Spleen (tissue), 11 donors: ENCODE data around the gene TAF3. TPM values are rescaled to one million over a fixed set of nuclear protein-coding genes. Genes with fewer than 3 reads are reported as not detected.
A peak's percentile ranks its signal among the peaks of the same experiment; 100 is the strongest.

Experiments used
- DNase-seq: peaks from one replicate; pipeline ENCODE4 v3.0.0-alpha.2; 2020
- H3K27ac ChIP-seq, 8 donors: fragments of 200-600 bp; sonication (generic) in 7 of 8; 1 replicate in 4 of 8; 2 replicates in 4 of 8; pipeline versions ENCODE4 v1.5.0 to v1.8.0; 2016 to 2021; ENCODE audit warnings: inconsistent platforms in 4 of 8, mild to moderate bottlenecking in 4 of 8, moderate library complexity in 1 of 8
- H3K27me3 ChIP-seq, 7 donors: fragments of 200-600 bp; sonication (generic) in 6 of 7; replicated peaks in 1 of 7; 1 replicate in 4 of 7; 2 replicates in 3 of 7; pipeline versions ENCODE4 v1.5.0 to v1.8.0; 2016 to 2021; ENCODE audit warnings: inconsistent platforms in 3 of 7, mild to moderate bottlenecking in 1 of 7
- H3K36me3 ChIP-seq, 6 donors: fragments of 200-600 bp; sonication (generic) in 5 of 6; 1 replicate in 4 of 6; 2 replicates in 2 of 6; pipeline versions ENCODE4 v1.5.0 to v1.8.0; 2016 to 2021; ENCODE audit warnings: inconsistent platforms in 2 of 6
- H3K4me1 ChIP-seq, 6 donors: fragments of 200-600 bp; sonication (generic) in 5 of 6; 1 replicate in 3 of 6; 2 replicates in 3 of 6; pipeline versions ENCODE4 v1.5.0 to v1.8.0; 2016 to 2021; ENCODE audit warnings: inconsistent platforms in 3 of 6
- H3K4me3 ChIP-seq, 8 donors: fragments of 200-600 bp; sonication (generic) in 7 of 8; 1 replicate in 4 of 8; 2 replicates in 4 of 8; pipeline versions ENCODE4 v1.5.0 to v1.8.0; 2016 to 2021; ENCODE audit warnings: inconsistent platforms in 4 of 8, mild to moderate bottlenecking in 4 of 8, moderate library complexity in 2 of 8
- H3K9me3 ChIP-seq, 8 donors: fragments of 200-600 bp; sonication (generic) in 7 of 8; 1 replicate in 4 of 8; 2 replicates in 4 of 8; pipeline versions ENCODE4 v1.5.0 to v1.8.0; 2016 to 2021; ENCODE audit warnings: inconsistent platforms in 4 of 8
- POLR2A ChIP-seq, 3 donors: fragments of 450-650 bp; IDR thresholded peaks; one replicate each; pipeline ENCODE4 v1.5.1; 2017; ENCODE audit warnings: antibody characterized with exemption in 3 of 3, mild to moderate bottlenecking in 1 of 3
- POLR2AphosphoS5 ChIP-seq, 3 donors: sonication (generic); formaldehyde crosslinking; IDR thresholded peaks; one replicate each; pipeline ENCODE4 v1.5.1; 2017; ENCODE audit warnings: antibody characterized with exemption in 3 of 3
- WGBS, 5 donors: extraction: QIAGEN DNeasy Blood & Tissue Kit in 3 of 5; methylation state at CpG; one replicate each; pipeline versions ENCODE4 v1.1.5 to v1.1.7; 2013 to 2018; 5-methylcytosine and 5-hydroxymethylcytosine counted together
- intact Hi-C: fragments of 100-400 bp; cut with DNase I; formaldehyde crosslinking; loops from one replicate; pipeline ENCODE4 v1.15.0; 2023; ENCODE audit warnings: low total_unique reads
- polyA plus RNA-seq, 3 donors: library from polyadenylated mRNA; stranded (reverse); fragments of 200-250 nt; gene quantifications; one replicate each; pipeline ENCODE4 v1.2.1, GENCODE V29; 2013
- total RNA-seq, 7 donors: library from RNA; depleted of rRNA in 3 of 7; stranded (reverse); fragments of >200 nt in 3 of 7; fragmentation: NEBNext Ultra II Directional in 4 of 7; extraction: Animal tissue kit (Norgen Biotek cat#: 25700) in 4 of 7; gene quantifications; one replicate each; pipeline versions ENCODE4 v1.1.0 to v1.2.1, GENCODE V29; 2016 to 2021
- TF ChIP-seq, protein P1 (sequence below), 11 experiments: fragments of 200-600 bp in 7 of 11; fragments of 450-650 bp in 4 of 11; sonication (generic) in 4 of 11; IDR thresholded peaks in 8 of 11; conservative IDR thresholded peaks in 3 of 11; 1 replicate in 7 of 11; 2 replicates in 4 of 11; pipeline versions ENCODE4 v1.4.0 to v1.8.0; 2016 to 2021; ENCODE audit warnings: antibody characterized with exemption in 11 of 11, inconsistent platforms in 4 of 11, mild to moderate bottlenecking in 1 of 11
- donor health status: healthy with polysubstance abuse.
- donor health status: DM: no; HTN: no; CAD: no; lungs with moderate emphysema.
- donor health status: DM: no; HTN: no; CAD: no.
- donor health status: Bipolar disorder and iron deficiency.
- donor health status: healthy.
- donor health status: DM: no; HTN: no; CAD: no.
- donor health status: DM: yes; HTN: yes; CAD: no.

TAF3 gene
- total and polyA plus RNA-seq, 10 donors: 2.7 to 13.0 (median 9.8) TPM

DNA sequence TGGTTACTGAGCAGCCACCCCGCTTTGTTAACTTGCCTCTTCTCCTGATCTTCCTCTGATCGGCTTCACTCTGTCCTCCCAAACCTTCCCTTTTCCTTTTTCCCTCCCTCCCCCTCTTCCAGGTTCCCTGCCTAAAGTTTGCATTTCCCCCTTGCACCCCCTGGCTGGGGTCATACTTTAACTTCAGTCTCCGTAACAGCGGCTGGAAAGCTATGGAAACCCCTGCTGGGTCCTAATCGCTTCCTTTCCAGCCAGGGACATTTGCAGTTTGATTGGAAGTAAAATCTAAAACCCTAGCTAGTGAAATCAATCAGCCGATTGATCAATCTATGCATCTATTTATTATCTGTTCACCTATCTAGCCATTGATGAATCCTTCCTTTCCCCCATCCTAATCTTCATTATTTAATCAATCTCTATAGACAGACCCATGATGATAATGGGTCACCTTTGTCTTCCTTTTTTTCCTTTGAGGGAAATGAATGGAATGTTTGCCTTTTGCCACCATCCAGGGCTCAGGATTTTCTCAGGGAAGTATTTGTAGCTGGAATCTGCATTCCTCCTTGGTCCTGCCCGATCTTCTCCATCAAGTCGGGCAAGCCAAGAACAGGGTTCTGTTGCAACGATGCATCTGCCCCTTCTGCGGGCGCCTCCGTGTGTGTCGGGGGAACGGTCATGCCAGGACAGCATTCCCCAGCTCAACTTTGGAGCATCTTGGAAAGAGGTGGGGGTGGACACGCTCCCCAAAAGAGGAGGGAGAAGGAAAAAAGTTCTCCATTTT is 245.0 kb downstream of the TAF3 start:
- 75 to 90% (median 81%) methylated on average over 15 of the region's 15 CpGs for WGBS, 5 donors
- intact Hi-C loops: no loop called here
- Histone ChIP-seq H3K4me3 (no peak overlapping the region), H3K27ac (peak overlapping the region in 3 of 8 donors; percentile 11 to 89 (median 85)), H3K36me3 (peaks cover 0 to 31% (median 0%) of the 10 kb centered on the region in 6 donors), H3K9me3 (no peaks in the 10 kb centered on the region), H3K27me3 (peaks cover 0 to 57% (median 0%) of the 10 kb centered on the region in 7 donors), H3K4me1 (peaks cover 14 to 92% (median 56%) of the 10 kb centered on the region in 6 donors)
- DNase-seq: no peak
- TF ChIP-seq POLR2AphosphoS5 (IDR thresholded peaks at IDR 0.05) (no peak), POLR2A (IDR thresholded peaks at IDR 0.05) (no peak)
- TF ChIP-seq, protein P1, sequence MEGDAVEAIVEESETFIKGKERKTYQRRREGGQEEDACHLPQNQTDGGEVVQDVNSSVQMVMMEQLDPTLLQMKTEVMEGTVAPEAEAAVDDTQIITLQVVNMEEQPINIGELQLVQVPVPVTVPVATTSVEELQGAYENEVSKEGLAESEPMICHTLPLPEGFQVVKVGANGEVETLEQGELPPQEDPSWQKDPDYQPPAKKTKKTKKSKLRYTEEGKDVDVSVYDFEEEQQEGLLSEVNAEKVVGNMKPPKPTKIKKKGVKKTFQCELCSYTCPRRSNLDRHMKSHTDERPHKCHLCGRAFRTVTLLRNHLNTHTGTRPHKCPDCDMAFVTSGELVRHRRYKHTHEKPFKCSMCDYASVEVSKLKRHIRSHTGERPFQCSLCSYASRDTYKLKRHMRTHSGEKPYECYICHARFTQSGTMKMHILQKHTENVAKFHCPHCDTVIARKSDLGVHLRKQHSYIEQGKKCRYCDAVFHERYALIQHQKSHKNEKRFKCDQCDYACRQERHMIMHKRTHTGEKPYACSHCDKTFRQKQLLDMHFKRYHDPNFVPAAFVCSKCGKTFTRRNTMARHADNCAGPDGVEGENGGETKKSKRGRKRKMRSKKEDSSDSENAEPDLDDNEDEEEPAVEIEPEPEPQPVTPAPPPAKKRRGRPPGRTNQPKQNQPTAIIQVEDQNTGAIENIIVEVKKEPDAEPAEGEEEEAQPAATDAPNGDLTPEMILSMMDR (IDR thresholded peaks at IDR 0.05 in 8 of 11, conservative IDR thresholded peaks at IDR 0.05 in 3 of 11): no peak

DNA sequence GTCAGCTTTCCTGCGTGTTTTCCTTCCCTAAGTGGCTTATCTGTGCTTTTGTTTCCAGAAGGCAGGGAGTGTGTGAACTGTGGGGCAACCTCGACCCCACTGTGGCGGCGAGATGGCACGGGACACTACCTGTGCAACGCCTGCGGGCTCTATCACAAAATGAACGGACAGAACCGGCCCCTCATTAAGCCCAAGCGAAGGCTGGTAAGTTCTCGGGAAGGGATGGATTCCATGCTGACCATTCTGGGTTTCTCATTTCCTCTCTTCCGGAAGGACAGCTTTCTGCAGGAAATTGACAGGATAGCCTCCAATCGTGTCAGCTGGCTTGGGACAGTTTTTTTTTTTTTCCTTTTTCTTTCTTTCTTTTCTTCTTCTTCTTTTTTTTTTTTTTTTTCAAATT is 245.6 kb downstream of the TAF3 start:
- Histone ChIP-seq H3K27ac (peak overlapping the region in 3 of 8 donors; percentile 1 to 30 (median 11)), H3K9me3 (no peaks in the 10 kb centered on the region), H3K4me1 (peaks cover 14 to 92% (median 51%) of the 10 kb centered on the region in 6 donors), H3K4me3 (no peak overlapping the region), H3K27me3 (peaks cover 0 to 51% (median 0%) of the 10 kb centered on the region in 7 donors), H3K36me3 (peaks cover 0 to 31% (median 0%) of the 10 kb centered on the region in 6 donors)
- 67 to 74% (median 71%) methylated on average over 13 of the region's 13 CpGs for WGBS, 5 donors
- intact Hi-C loops: no loop called here
- TF ChIP-seq POLR2AphosphoS5 (IDR thresholded peaks at IDR 0.05): peak in 1 of 3 donors; percentile 36
- TF ChIP-seq, protein P1 (IDR thresholded peaks at IDR 0.05 in 8 of 11, conservative IDR thresholded peaks at IDR 0.05 in 3 of 11): no peak
- no peak for TF ChIP-seq POLR2A (IDR thresholded peaks at IDR 0.05)
- DNase-seq: no peak

DNA sequence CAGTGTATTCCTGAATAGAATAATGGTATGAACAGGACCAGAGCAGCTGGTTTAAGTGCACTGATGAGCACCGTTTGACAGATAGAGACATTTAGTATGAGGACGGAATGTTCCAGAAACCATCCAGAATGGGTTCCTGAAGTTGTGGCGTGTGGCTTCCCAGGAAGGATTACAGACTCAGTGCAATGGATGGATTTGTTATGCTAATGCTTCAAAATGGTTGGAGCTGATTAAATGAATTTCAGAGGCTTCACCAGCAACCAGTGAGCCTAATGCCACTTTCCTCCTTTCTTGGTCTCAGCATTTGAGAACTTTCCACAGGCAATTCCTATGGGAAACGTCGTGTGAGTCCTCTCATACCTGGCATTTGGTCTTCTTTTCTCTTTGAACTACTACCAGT is 246.1 kb downstream of the TAF3 start:
- TF ChIP-seq, protein P1 (IDR thresholded peaks at IDR 0.05 in 8 of 11, conservative IDR thresholded peaks at IDR 0.05 in 3 of 11): no peak
- TF ChIP-seq POLR2AphosphoS5 (IDR thresholded peaks at IDR 0.05) (no peak), POLR2A (IDR thresholded peaks at IDR 0.05) (no peak)
- no peak overlapping the region for H3K4me3 ChIP-seq
- H3K36me3 ChIP-seq: peaks cover 0 to 35% (median 0%) of the 10 kb centered on the region in 6 donors
- no peaks in the 10 kb centered on the region for H3K9me3 ChIP-seq
- intact Hi-C loops: no loop called here
- 58 to 74% (median 66%) methylated on average over 5 of the region's 5 CpGs for WGBS, 5 donors
- H3K4me1 ChIP-seq: peaks cover 9 to 89% (median 46%) of the 10 kb centered on the region in 6 donors
- peak overlapping the region in 2 of 8 donors; percentile 1 to 12 for H3K27ac ChIP-seq
- peaks cover 0 to 46% (median 0%) of the 10 kb centered on the region in 7 donors for H3K27me3 ChIP-seq
- DNase-seq: no peak

DNA sequence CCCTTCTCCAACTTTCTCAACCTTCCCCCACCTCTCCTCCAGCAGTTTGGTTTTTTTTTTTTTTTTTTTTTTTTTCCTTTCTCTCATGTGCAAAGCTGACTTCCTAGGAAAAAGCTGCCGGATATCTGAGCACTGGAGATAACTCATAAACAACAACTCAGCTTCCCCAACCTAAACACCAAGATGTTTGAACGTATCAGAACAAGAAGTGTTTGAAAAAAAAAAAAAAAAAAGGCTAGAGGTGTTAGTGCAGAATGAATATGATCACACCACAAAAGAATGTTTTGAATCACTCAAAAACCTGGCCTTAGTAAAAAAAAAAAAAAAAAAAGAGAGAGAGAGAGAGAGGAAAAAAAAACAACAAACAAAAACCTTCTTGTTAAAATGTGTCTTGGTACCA is 247.3 kb downstream of the TAF3 start:
- peaks cover 0 to 34% (median 0%) of the 10 kb centered on the region in 7 donors for H3K27me3 ChIP-seq
- H3K36me3 ChIP-seq: peaks cover 0 to 47% (median 0%) of the 10 kb centered on the region in 6 donors
- TF ChIP-seq POLR2AphosphoS5 (IDR thresholded peaks at IDR 0.05): no peak
- TF ChIP-seq POLR2A (IDR thresholded peaks at IDR 0.05): no peak
- TF ChIP-seq, protein P1 (IDR thresholded peaks at IDR 0.05 in 8 of 11, conservative IDR thresholded peaks at IDR 0.05 in 3 of 11): no peak
- peak overlapping the region in 1 of 8 donors; percentile 13 for H3K27ac ChIP-seq
- no peaks in the 10 kb centered on the region for H3K9me3 ChIP-seq
- 15 to 29% (median 17%) methylated on average over 2 of the region's 2 CpGs for WGBS, 5 donors
- intact Hi-C loops: no loop called here
- no peak overlapping the region for H3K4me3 ChIP-seq
- H3K4me1 ChIP-seq: peaks cover 3 to 77% (median 35%) of the 10 kb centered on the region in 6 donors
- DNase-seq: no peak
